GM12878 (cell line): ENCODE results near the gene E2F7. TPM values are rescaled to one million over a fixed set of nuclear protein-coding genes. Genes with fewer than 3 reads are reported as not detected.

Source experiments
- ATAC-seq: fragments of 200-7000 bp; cut with Tn5 transposase; 3 replicates; pipeline ENCODE4 v1.9.1; 2020; ENCODE audit warnings: mild to moderate bottlenecking, moderate library complexity
- BruUV-seq: library from RNA; stranded (reverse); fragments of 400-500 nt; replicated peaks from 2 replicates; lab custom pipeline; 2021; lab: Mats Ljungman, UMichigan
- CTCF ChIA-PET: fragments of 300-600 bp; sonication (Branson Sonifier 250); formaldehyde crosslinking; extraction: SDS; loops from one replicate; lab custom pipeline; 2021; ENCODE audit warnings: inconsistent platforms; lab: Yijun Ruan, JAX
- POLR2A ChIA-PET: fragments of 350-600 bp; formaldehyde crosslinking; extraction: SDS; loops from one replicate; lab custom pipeline; 2021; ENCODE audit warnings: inconsistent platforms; lab: Charles Lee
- RAD21 ChIA-PET: fragments of 300-600 bp; sonication (Branson Sonifier 250); formaldehyde crosslinking; loops from one replicate; lab custom pipeline; 2023; ENCODE audit warnings: antibody characterized with exemption; ENCODE audit not compliant: unreplicated experiment; lab: Charles Lee
- SMC1A ChIA-PET: fragments of 300-600 bp; sonication (Branson Sonifier 250); formaldehyde crosslinking; loops from one replicate; lab custom pipeline; 2023; ENCODE audit not compliant: unreplicated experiment, uncharacterized antibody; lab: Charles Lee
- DNase-seq: peaks from one replicate; pipeline ENCODE4 v3.0.0-alpha.2; 2011; ENCODE audit warnings: low read depth, low spot score
- FAIRE-seq: peaks from 3 replicates; lab custom pipeline; 2011; peaks lifted over from hg19 to GRCh38; lab: Jason Lieb, UNC
- H2AFZ ChIP-seq: 2 replicates; pipeline ENCODE4 v1.6.0; 2011; ENCODE audit warnings: low read depth, low read length, control low read depth; ENCODE audit not compliant: control insufficient read depth
- H3K27ac ChIP-seq: 2 replicates; pipeline ENCODE4 v1.5.1; 2011; ENCODE audit warnings: control low read depth; ENCODE audit not compliant: control insufficient read depth, insufficient read depth
- H3K27me3 ChIP-seq, 2 experiments: replicated peaks in 1 of 2; 2 replicates each; pipeline versions ENCODE4 v1.6.0 to v1.6.1; 2011; ENCODE audit warnings: low read length in 1 of 2; ENCODE audit not compliant: control insufficient read depth in 2 of 2, insufficient read depth in 2 of 2
- H3K36me3 ChIP-seq, 2 experiments: 2 replicates each; pipeline ENCODE4 v1.5.1; 2011; ENCODE audit warnings: low read length in 1 of 2; ENCODE audit not compliant: control insufficient read depth in 2 of 2, insufficient read depth in 2 of 2
- H3K4me1 ChIP-seq: 2 replicates; pipeline ENCODE4 v1.6.1; 2011; ENCODE audit warnings: mild to moderate bottlenecking, low read length, moderate library complexity, mixed read lengths; ENCODE audit not compliant: control insufficient read depth, insufficient read depth
- H3K4me2 ChIP-seq: 2 replicates; pipeline ENCODE4 v1.6.0; 2011; ENCODE audit warnings: control low read depth; ENCODE audit not compliant: control insufficient read depth, insufficient read depth
- H3K4me3 ChIP-seq: fragments of 200-600 bp; sonication (generic); 2 replicates; pipeline ENCODE4 v1.5.1; 2016
- H3K79me2 ChIP-seq: 2 replicates; pipeline ENCODE4 v1.6.0; 2011; ENCODE audit warnings: low read length; ENCODE audit not compliant: control insufficient read depth, insufficient read depth
- H3K9ac ChIP-seq: 2 replicates; pipeline ENCODE4 v1.8.0; 2011; ENCODE audit warnings: low read length, control low read depth, mixed read lengths; ENCODE audit not compliant: control insufficient read depth, insufficient read depth
- H3K9me3 ChIP-seq: replicated peaks from 3 replicates; pipeline ENCODE4 v1.5.1; 2011; ENCODE audit warnings: mild to moderate bottlenecking, low read length; ENCODE audit not compliant: control insufficient read depth, insufficient read depth
- H4K20me1 ChIP-seq: 2 replicates; pipeline ENCODE4 v1.6.0; 2011; ENCODE audit not compliant: control insufficient read depth, insufficient read depth
- BACH1 ChIP-seq: fragments of 450-650 bp; IDR thresholded peaks from 2 replicates; pipeline ENCODE4 v1.6.1; 2017; ENCODE audit warnings: mild to moderate bottlenecking, borderline replicate concordance
- BHLHE40 ChIP-seq, 2 experiments: fragments of 450-650 bp in 1 of 2; IDR thresholded peaks; 2 replicates each; pipeline ENCODE4 v1.6.1; 2011 to 2017; ENCODE audit warnings: low read depth in 2 of 2, borderline replicate concordance in 1 of 2, improper control_type of control experiment in 1 of 2, low read length in 1 of 2, mild to moderate bottlenecking in 1 of 2
- EED ChIP-seq: sonication (generic); IDR thresholded peaks from 2 replicates; pipeline ENCODE4 v1.6.1; 2016; ENCODE audit warnings: antibody characterized with exemption, low read depth
- HDAC6 ChIP-seq: fragments of 200-600 bp; sonication (generic); IDR thresholded peaks from one replicate; pipeline ENCODE4 v1.8.0; 2017; ENCODE audit warnings: antibody characterized with exemption; ENCODE audit not compliant: unreplicated experiment
- JUNB ChIP-seq: IDR thresholded peaks from 2 replicates; pipeline ENCODE4 v1.6.1; 2016; ENCODE audit warnings: antibody characterized with exemption, mild to moderate bottlenecking
- JUND ChIP-seq: IDR thresholded peaks from 2 replicates; pipeline ENCODE4 v1.6.1; 2012; ENCODE audit warnings: low read depth, mild to moderate bottlenecking, low read length, improper control_type of control experiment, moderate library complexity
- PAX5 ChIP-seq: IDR thresholded peaks from 2 replicates; pipeline ENCODE4 v1.6.1; 2011; ENCODE audit warnings: low read depth, low read length, borderline replicate concordance
- POLR2A ChIP-seq: IDR thresholded peaks from 2 replicates; pipeline ENCODE4 v1.6.1; 2011; ENCODE audit warnings: low read depth, mild to moderate bottlenecking, low read length
- SMAD5 ChIP-seq: IDR thresholded peaks from 2 replicates; pipeline ENCODE4 v1.6.1; 2016; ENCODE audit warnings: antibody characterized with exemption, low read depth
- SUPT20H ChIP-seq: IDR thresholded peaks from 2 replicates; pipeline ENCODE4 v1.6.1; 2011; ENCODE audit warnings: low read depth, mild to moderate bottlenecking, low read length, moderate library complexity, borderline replicate concordance; ENCODE audit not compliant: control insufficient read depth
- TCF12 ChIP-seq: IDR thresholded peaks from 2 replicates; pipeline ENCODE4 v1.6.1; 2011; ENCODE audit warnings: low read depth, mild to moderate bottlenecking, low read length
- TCF7 ChIP-seq: IDR thresholded peaks from 2 replicates; pipeline ENCODE4 v1.6.1; 2014; ENCODE audit warnings: antibody characterized with exemption, borderline replicate concordance
- WRNIP1 ChIP-seq: IDR thresholded peaks from 2 replicates; pipeline ENCODE4 v1.6.1; 2011; ENCODE audit warnings: low read depth, low read length, improper control_type of control experiment, borderline replicate concordance
- ZNF384 ChIP-seq: IDR thresholded peaks from 2 replicates; pipeline ENCODE4 v1.6.1; 2012; ENCODE audit warnings: low read depth, mild to moderate bottlenecking, low read length, improper control_type of control experiment, borderline replicate concordance
- WGBS: methylation state at CpG from one replicate; pipeline ENCODE4 v1.1.6; 2016; ENCODE audit warnings: low lambda C conversion rate; ENCODE audit not compliant: insufficient replicate concordance, insufficient coverage; ENCODE audit errors: missing lambda C conversion rate; 5-methylcytosine and 5-hydroxymethylcytosine counted together
- in situ Hi-C: fragments of 300-500 bp; cut with MboI; formaldehyde crosslinking; loops from 9 replicates; pipeline ENCODE4 v1.14.3; 2018; ENCODE audit warnings: mixed read lengths
- intact Hi-C: fragments of 100-400 bp; cut with micrococcal nuclease; formaldehyde crosslinking; loops from one replicate; pipeline ENCODE4 v1.14.2; 2022; ENCODE audit not compliant: unreplicated experiment
- polyA plus RNA-seq, 11 experiments: library from polyadenylated mRNA; depleted of rRNA in 4 of 11; unstranded in 6 of 11; stranded (reverse) in 5 of 11; fragments of >200 nt; fragmentation: Nextera tagmentation in 4 of 11; fragmentation: Illumina TruSeq in 1 of 11; extraction: Ambion mirVana in 4 of 11; extraction: Trizol in 1 of 11; gene quantifications; 1 replicate in 1 of 11; 2 replicates in 10 of 11; pipeline versions ENCODE4 v1.2.1 to v1.2.3, GENCODE V29; 2011 to 2016; ENCODE audit warnings: inconsistent platforms in 2 of 11, missing spikeins in 2 of 11, low read depth in 1 of 11
- total RNA-seq, 4 experiments: library from RNA; depleted of rRNA in 3 of 4; stranded (reverse); fragments of >200 nt in 3 of 4; fragmentation: Illumina TruSeq in 1 of 4; extraction: Trizol in 1 of 4; gene quantifications; 2 replicates each; pipeline versions ENCODE4 v1.2.1 to v1.2.3, GENCODE V29; 2013 to 2021
- TF ChIP-seq, protein P1 (sequence below): IDR thresholded peaks from 2 replicates; pipeline ENCODE4 v1.6.1; 2011; ENCODE audit warnings: low read depth, low read length, improper control_type of control experiment, borderline replicate concordance
- TF ChIP-seq, protein P2 (sequence below): IDR thresholded peaks from 2 replicates; pipeline ENCODE4 v1.6.1; 2011; ENCODE audit warnings: borderline replicate concordance, low read depth, mild to moderate bottlenecking, moderate library complexity, low read length; ENCODE audit not compliant: insufficient read depth, poor library complexity, severe bottlenecking

Gene E2F7
- total and polyA plus RNA-seq, 10 of the 15 experiments (the other 5 are each of a cell fraction or from before 2014, with no cell fraction given) = 5.6 to 32.1 (median 19.9) TPM

DNA sequence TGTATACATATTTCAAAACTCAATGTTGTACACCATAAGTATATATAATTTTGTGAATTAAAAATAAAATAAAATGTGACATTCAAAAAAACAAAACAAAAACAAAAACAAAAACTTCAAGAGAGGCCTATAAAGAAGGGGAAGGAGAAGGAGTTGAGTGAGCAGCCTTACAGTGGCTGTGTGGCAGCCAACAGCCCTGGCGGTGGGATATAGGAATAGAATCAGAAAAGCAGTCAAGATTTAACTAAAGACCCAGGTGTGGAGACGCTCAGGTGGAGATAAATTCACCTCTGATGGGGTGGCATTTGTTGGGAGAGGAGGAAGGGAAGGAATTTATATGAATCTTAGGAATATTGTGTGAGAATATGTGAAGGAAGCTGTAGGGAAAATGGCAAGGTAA is 41.8 kb upstream of the E2F7 start:
- RAD21 ChIA-PET = interaction anchor here (0.9 kb wide), 1 partner anchor 56 kb away, joined by 4 read pairs; no protein-coding TSS in a partner anchor
- in situ Hi-C loops = no loop called here
- TF ChIP-seq, protein P1, sequence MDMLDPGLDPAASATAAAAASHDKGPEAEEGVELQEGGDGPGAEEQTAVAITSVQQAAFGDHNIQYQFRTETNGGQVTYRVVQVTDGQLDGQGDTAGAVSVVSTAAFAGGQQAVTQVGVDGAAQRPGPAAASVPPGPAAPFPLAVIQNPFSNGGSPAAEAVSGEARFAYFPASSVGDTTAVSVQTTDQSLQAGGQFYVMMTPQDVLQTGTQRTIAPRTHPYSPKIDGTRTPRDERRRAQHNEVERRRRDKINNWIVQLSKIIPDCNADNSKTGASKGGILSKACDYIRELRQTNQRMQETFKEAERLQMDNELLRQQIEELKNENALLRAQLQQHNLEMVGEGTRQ = no peak
- TF ChIP-seq PAX5 (no peak), SUPT20H (no peak), TCF7 (no peak), POLR2A (no peak), WRNIP1 (no peak), SMAD5 (no peak)
- TF ChIP-seq, all 136 proteins: peak for 0
- H3K4me3 ChIP-seq = no peak overlapping the region
- H3K4me1 ChIP-seq = no peaks in the 10 kb centered on the region
- no peak overlapping the region for H3K27ac ChIP-seq
- intact Hi-C loops = no loop called here
- ChIA-PET SMC1A (interaction anchor here (1.3 kb wide), 1 partner anchor 26 kb away, joined by 3 read pairs; no protein-coding TSS in a partner anchor), CTCF (interaction anchor here (0.6 to 1.5 kb wide), 3 partner anchors 57 to 879 kb away, joined by 3 to 5 read pairs (median 4); no protein-coding TSS in a partner anchor), POLR2A (no interaction called here)
- ATAC-seq = no peak
- DNase-seq = no peak
- BruUV-seq = no TSS peak
- H3K36me3 ChIP-seq = no peaks in the 10 kb centered on the region
- no peaks in the 10 kb centered on the region for H3K27me3 ChIP-seq
- H3K9me3 ChIP-seq = no peaks in the 10 kb centered on the region; the same call in 2 of the 3 replicates
- H2AFZ ChIP-seq = no peak overlapping the region
- H3K9ac ChIP-seq = no peak overlapping the region
- FAIRE-seq = no peak
- H3K4me2 ChIP-seq = no peak overlapping the region
- WGBS = 20% methylated on average over 2 of the region's 2 CpGs
- H3K79me2 ChIP-seq = no peaks in the 10 kb centered on the region
- no peaks in the 10 kb centered on the region for H4K20me1 ChIP-seq

DNA sequence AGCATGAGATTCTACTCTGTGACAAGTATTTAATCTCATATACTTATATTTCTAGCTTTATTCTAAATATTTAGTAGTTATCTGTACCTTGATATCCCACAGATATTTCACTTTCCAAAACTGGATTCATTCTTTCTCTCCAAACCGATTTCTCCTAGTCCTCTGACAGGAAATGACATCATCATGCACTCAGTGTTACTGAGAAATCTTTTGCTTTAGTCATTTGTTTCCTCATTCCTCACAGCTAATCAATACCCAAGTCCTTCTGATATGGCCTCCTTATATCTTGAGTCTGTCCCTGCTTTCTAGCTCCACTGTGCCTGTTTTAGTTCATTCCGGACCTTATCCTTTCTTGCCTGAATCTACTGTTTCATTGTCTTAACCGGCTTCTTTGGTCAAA is 39.4 kb upstream of the E2F7 start:
- in situ Hi-C loops (no loop called here), intact Hi-C loops (no loop called here)
- Histone ChIP-seq H3K27me3 (no peaks in the 10 kb centered on the region), H3K79me2 (no peaks in the 10 kb centered on the region), H3K9ac (no peak overlapping the region), H3K4me3 (no peak overlapping the region), H3K4me1 (no peaks in the 10 kb centered on the region), H4K20me1 (no peaks in the 10 kb centered on the region), H3K4me2 (no peak overlapping the region), H2AFZ (no peak overlapping the region), H3K36me3 (no peaks in the 10 kb centered on the region), H3K27ac (no peak overlapping the region), H3K9me3 (no peaks in the 10 kb centered on the region)
- FAIRE-seq (no peak), ATAC-seq (no peak), DNase-seq (no peak)
- SMC1A ChIA-PET = no interaction called here
- RAD21 ChIA-PET = no interaction called here
- BruUV-seq = no TSS peak
- POLR2A ChIA-PET = no interaction called here
- CTCF ChIA-PET = no interaction called here
- whole genome bisulfite sequencing = 53% methylated on average over 3 of the region's 3 CpGs
- TF ChIP-seq BACH1 (no peak), TCF12 (no peak), EED (no peak), ZNF384 (no peak), HDAC6 (no peak), JUND (no peak), JUNB (no peak), BHLHE40 (IDR thresholded peaks at IDR 0.05; ENCODE audit: borderline replicate concordance in 1 of 2, low read depth in 2 of 2, low read length in 1 of 2) (no peak)
- TF ChIP-seq, protein P2, sequence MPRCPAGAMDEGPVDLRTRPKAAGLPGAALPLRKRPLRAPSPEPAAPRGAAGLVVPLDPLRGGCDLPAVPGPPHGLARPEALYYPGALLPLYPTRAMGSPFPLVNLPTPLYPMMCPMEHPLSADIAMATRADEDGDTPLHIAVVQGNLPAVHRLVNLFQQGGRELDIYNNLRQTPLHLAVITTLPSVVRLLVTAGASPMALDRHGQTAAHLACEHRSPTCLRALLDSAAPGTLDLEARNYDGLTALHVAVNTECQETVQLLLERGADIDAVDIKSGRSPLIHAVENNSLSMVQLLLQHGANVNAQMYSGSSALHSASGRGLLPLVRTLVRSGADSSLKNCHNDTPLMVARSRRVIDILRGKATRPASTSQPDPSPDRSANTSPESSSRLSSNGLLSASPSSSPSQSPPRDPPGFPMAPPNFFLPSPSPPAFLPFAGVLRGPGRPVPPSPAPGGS = no peak
